Measurements from ENCODE around the gene TENM3. TPM values are rescaled to one million over a fixed set of nuclear protein-coding genes. Genes with fewer than 3 reads are reported as not detected.

TENM3 gene
- total and polyA plus RNA-seq, 2 of the 8 experiments (the other 6 are each of a cell fraction or from before 2014, with no cell fraction given) = 36.9 to 69.3 TPM

- TF ChIP-seq CBX5 (IDR thresholded peaks at IDR 0.05; ENCODE audit: low read depth, low read length) (no peak), YY1 (IDR thresholded peaks at IDR 0.05; ENCODE audit: low read depth, low read length) (no peak), SIX5 (IDR thresholded peaks at IDR 0.05; ENCODE audit: low read depth, low read length) (no peak), MAFK (IDR thresholded peaks at IDR 0.05; ENCODE audit: low read depth, low read length) (no peak), JUN (IDR thresholded peaks at IDR 0.05; ENCODE audit: low read depth, low read length) (no peak), RAD21 (IDR thresholded peaks at IDR 0.05 in 1 of 2, conservative IDR thresholded peaks at IDR 0.05 in 1 of 2; ENCODE audit: low read depth in 2 of 2, low read length in 2 of 2) (no peak), FOSL1 (IDR thresholded peaks at IDR 0.05; ENCODE audit: insufficient read depth, low read depth, low read length) (no peak), BACH1 (IDR thresholded peaks at IDR 0.05; ENCODE audit: low read length) (no peak), TBP (IDR thresholded peaks at IDR 0.05; ENCODE audit: low read depth, low read length) (no peak)
- no peaks in the 10 kb centered on the region for H3K79me1 ChIP-seq (ENCODE audit: low read depth, low read length)
- no peak overlapping the region for H4K91ac ChIP-seq (replicated peaks; ENCODE audit: insufficient read length, low read length)
- peaks cover 0 to 9% (median 5%) of the 10 kb centered on the region in 4 experiments; a peak in 4 of 7 replicates for H3K4me1 ChIP-seq (replicated peaks in 1 of 4; ENCODE audit: control insufficient read depth in 3 of 4, insufficient read depth in 4 of 4, low read length in 3 of 4)
- no peak overlapping the region for H2BK15ac ChIP-seq (ENCODE audit: low read length)
- WGBS, 2 experiments (ENCODE audit: extremely low coverage in 1 of 2, insufficient coverage in 1 of 2, insufficient read length in 1 of 2, insufficient replicate concordance in 2 of 2, low coverage in 1 of 2, low lambda C conversion rate in 2 of 2, missing lambda C conversion rate in 1 of 2) = 94% methylated on average over 6 of the region's 6 CpGs; no CpG with 5 or more reads in 1 of the 2 experiments
- no peak overlapping the region for H3K4ac ChIP-seq (replicated peaks; ENCODE audit: insufficient read length, low read depth, low read length)
- H3K18ac ChIP-seq (ENCODE audit: extremely low read depth, low read length) = no peak overlapping the region
- H2BK5ac ChIP-seq (ENCODE audit: low read depth, low read length) = no peak overlapping the region
- DNase-seq (ENCODE audit: low read depth in 1 of 2, low spot score in 2 of 2) (no peak), FAIRE-seq (no peak)
- no peak overlapping the region for H3K9ac ChIP-seq (replicated peaks in 1 of 4; ENCODE audit: extremely low read depth in 1 of 4, low read depth in 3 of 4, low read length in 3 of 4)
- no peaks in the 10 kb centered on the region for H3K27me3 ChIP-seq (replicated peaks in 1 of 4; ENCODE audit: control insufficient read depth in 3 of 4, extremely low read depth in 1 of 4, insufficient read depth in 3 of 4, low read length in 3 of 4)
- H3K36me3 ChIP-seq (ENCODE audit: control insufficient read depth in 2 of 4, insufficient read depth in 4 of 4, low read length in 3 of 4) = peaks cover 0 to 3% (median 0%) of the 10 kb centered on the region in 4 experiments; a peak in 1 of 8 replicates
- H3K79me2 ChIP-seq (ENCODE audit: control insufficient read depth in 1 of 2, insufficient read depth in 2 of 2, low read length in 2 of 2) = no peaks in the 10 kb centered on the region
- no peaks in the 10 kb centered on the region for H3K9me3 ChIP-seq (ENCODE audit: insufficient read depth in 2 of 2, low read depth in 1 of 2, low read length in 1 of 2)
- no peak overlapping the region for H2BK12ac ChIP-seq (ENCODE audit: low read depth, low read length)
- no peak overlapping the region for H3K14ac ChIP-seq (ENCODE audit: insufficient read length)
- no peak overlapping the region for H2AFZ ChIP-seq (ENCODE audit: low read length)
- H4K20me1 ChIP-seq (replicated peaks in 1 of 2; ENCODE audit: control insufficient read depth in 1 of 2, insufficient read depth in 2 of 2, low read length in 2 of 2) = no peaks in the 10 kb centered on the region
- H4K8ac ChIP-seq (ENCODE audit: extremely low read depth, insufficient read depth, low read length) = no peak overlapping the region
- ChIA-PET POLR2A (ENCODE audit: partially characterized antibody) (no interaction called here), CTCF (ENCODE audit: partially characterized antibody) (interaction anchor here (0.9 to 1.6 kb wide), 3 partner anchors 15 to 142 kb away, joined by 3 to 4 read pairs (median 4); no protein-coding TSS in a partner anchor)
- H2BK120ac ChIP-seq (replicated peaks; ENCODE audit: low read depth, low read length) = no peak overlapping the region
- H3K23me2 ChIP-seq (ENCODE audit: low read depth, low read length) = no peaks in the 10 kb centered on the region
- no peak overlapping the region for H3K56ac ChIP-seq (replicated peaks; ENCODE audit: insufficient read length, low read depth, low read length)
- no peak overlapping the region for H3K23ac ChIP-seq (ENCODE audit: insufficient read length)
- no peak overlapping the region for H2BK20ac ChIP-seq (ENCODE audit: low read length)
- no peak overlapping the region for H3K4me2 ChIP-seq (ENCODE audit: insufficient read depth in 1 of 2, low read depth in 2 of 2, low read length in 2 of 2)
- no peak overlapping the region for H3K27ac ChIP-seq (ENCODE audit: low read depth, low read length)
- no peak overlapping the region for H3K4me3 ChIP-seq (ENCODE audit: extremely low read depth in 1 of 4, insufficient read depth in 2 of 4, low read depth in 3 of 4, low read length in 4 of 4)
- H2AK5ac ChIP-seq (ENCODE audit: low read depth, low read length) = no peak overlapping the region
- H4K5ac ChIP-seq (ENCODE audit: insufficient read length, low read depth, low read length) = no peak overlapping the region
Observed at GRCh38 chr4:182717788-182718583, 474.8 kb downstream of the TENM3 start.
